H9 (cell line): ENCODE data around the gene TTYH2. TPM values are rescaled to one million over a fixed set of nuclear protein-coding genes. Genes with fewer than 3 reads are reported as not detected.
A peak's percentile ranks its signal among the peaks of the same experiment; 100 is the strongest.

Experiments used
- DNase-seq: peaks from one replicate; pipeline ENCODE4 v3.0.0-alpha.2; 2017
- H2AFZ ChIP-seq: one replicate; pipeline ENCODE4 v1.6.1; 2013; ENCODE audit warnings: mild to moderate bottlenecking, low read length, control low read depth, moderate library complexity
- H2AK5ac ChIP-seq: 2 replicates; pipeline ENCODE4 v1.6.1; 2013; ENCODE audit warnings: low read length, control low read depth, mixed read lengths; ENCODE audit not compliant: insufficient read length
- H2BK120ac ChIP-seq: one replicate; pipeline ENCODE4 v1.6.1; 2013; ENCODE audit warnings: low read depth, mild to moderate bottlenecking, low read length, control low read depth, inconsistent platforms; ENCODE audit not compliant: poor library complexity, severe bottlenecking
- H2BK12ac ChIP-seq: 2 replicates; pipeline ENCODE4 v1.6.1; 2013; ENCODE audit warnings: low read length, control low read depth, mixed read lengths, low read depth; ENCODE audit not compliant: insufficient read length
- H2BK15ac ChIP-seq: 2 replicates; pipeline ENCODE4 v1.6.1; 2013; ENCODE audit warnings: low read depth, low read length, control low read depth
- H2BK20ac ChIP-seq: one replicate; pipeline ENCODE4 v1.6.1; 2013; ENCODE audit warnings: low read depth, mild to moderate bottlenecking, low read length, control low read depth, inconsistent platforms; ENCODE audit not compliant: poor library complexity, severe bottlenecking
- H2BK5ac ChIP-seq: 2 replicates; pipeline ENCODE4 v1.6.1; 2013; ENCODE audit warnings: low read length, control low read depth, mixed read lengths; ENCODE audit not compliant: insufficient read length
- H3K14ac ChIP-seq: 2 replicates; pipeline ENCODE4 v1.6.1; 2013; ENCODE audit warnings: low read length, control low read depth; ENCODE audit not compliant: insufficient read depth
- H3K18ac ChIP-seq: 2 replicates; pipeline ENCODE4 v1.6.1; 2013; ENCODE audit warnings: low read depth, mild to moderate bottlenecking, mixed read lengths, low read length, control low read depth; ENCODE audit not compliant: insufficient read length
- H3K23ac ChIP-seq: 2 replicates; pipeline ENCODE4 v1.6.1; 2013; ENCODE audit warnings: low read length, control low read depth, mixed read lengths, low read depth; ENCODE audit not compliant: insufficient read length
- H3K23me2 ChIP-seq: 2 replicates; pipeline ENCODE4 v1.6.1; 2013; ENCODE audit warnings: low read depth, mild to moderate bottlenecking, mixed read lengths, low read length, control low read depth; ENCODE audit not compliant: insufficient read length, poor library complexity, severe bottlenecking
- H3K27ac ChIP-seq: 2 replicates; pipeline ENCODE4 v1.5.1; 2013; ENCODE audit warnings: low read length, control low read depth, mixed read lengths, low read depth; ENCODE audit not compliant: insufficient read length
- H3K27me3 ChIP-seq: 2 replicates; pipeline ENCODE4 v1.6.1; 2013; ENCODE audit warnings: low read length, control low read depth, inconsistent platforms; ENCODE audit not compliant: insufficient read depth
- H3K4ac ChIP-seq: 2 replicates; pipeline ENCODE4 v1.6.1; 2013; ENCODE audit warnings: low read depth, mild to moderate bottlenecking, control low read depth, inconsistent platforms, low read length, moderate library complexity
- H3K4me1 ChIP-seq: 2 replicates; pipeline ENCODE4 v1.6.1; 2013; ENCODE audit warnings: low read length, control low read depth, inconsistent platforms; ENCODE audit not compliant: insufficient read depth
- H3K4me2 ChIP-seq: 2 replicates; pipeline ENCODE4 v1.6.1; 2013; ENCODE audit warnings: low read length, control low read depth, mixed read lengths; ENCODE audit not compliant: insufficient read length, insufficient read depth
- H3K56ac ChIP-seq: 2 replicates; pipeline ENCODE4 v1.6.1; 2013; ENCODE audit warnings: low read depth, mild to moderate bottlenecking, mixed read lengths, low read length, control low read depth; ENCODE audit not compliant: insufficient read length
- H3K79me1 ChIP-seq: 2 replicates; pipeline ENCODE4 v1.6.1; 2013; ENCODE audit warnings: low read depth, mild to moderate bottlenecking, moderate library complexity, low read length, control low read depth, inconsistent platforms; ENCODE audit not compliant: insufficient read depth, poor library complexity, severe bottlenecking
- H3K79me2 ChIP-seq: 2 replicates; pipeline ENCODE4 v1.6.1; 2013; ENCODE audit warnings: low read length, control low read depth, inconsistent platforms; ENCODE audit not compliant: insufficient read depth
- H3K9ac ChIP-seq: 2 replicates; pipeline ENCODE4 v1.6.1; 2013; ENCODE audit warnings: low read length, control low read depth, mixed read lengths; ENCODE audit not compliant: insufficient read length; ENCODE audit errors: extremely low read depth
- H3K9me3 ChIP-seq: one replicate; pipeline ENCODE4 v1.6.1; 2013; ENCODE audit warnings: low read depth, low read length, inconsistent platforms; ENCODE audit not compliant: control insufficient read depth
- H3T11ph ChIP-seq: one replicate; pipeline ENCODE4 v1.6.1; 2013; ENCODE audit warnings: mild to moderate bottlenecking, low read length, control low read depth, inconsistent platforms
- H4K20me1 ChIP-seq: one replicate; pipeline ENCODE4 v1.6.1; 2013; ENCODE audit not compliant: control insufficient read depth, insufficient read length, insufficient read depth
- H4K5ac ChIP-seq: 2 replicates; pipeline ENCODE4 v1.6.1; 2013; ENCODE audit warnings: low read depth, mild to moderate bottlenecking, mixed read lengths, low read length, control low read depth; ENCODE audit not compliant: insufficient read length
- H4K8ac ChIP-seq: replicated peaks from 2 replicates; pipeline ENCODE4 v1.6.1; 2013; ENCODE audit warnings: low read length, control low read depth, mixed read lengths, low read depth; ENCODE audit not compliant: insufficient read length
- H4K91ac ChIP-seq: 2 replicates; pipeline ENCODE4 v1.6.1; 2013; ENCODE audit warnings: low read depth, mild to moderate bottlenecking, moderate library complexity, mixed read lengths, low read length, control low read depth; ENCODE audit not compliant: insufficient read length
- H3K27ac Mint-ChIP-seq, 3 experiments: 2 replicates in 2 of 3; 3 replicates in 1 of 3; pipeline ENCODE4 v1.8.0; 2020 to 2021; ENCODE audit warnings: mixed read lengths in 3 of 3, mild to moderate bottlenecking in 1 of 3, moderate library complexity in 1 of 3
- H3K27me3 Mint-ChIP-seq: 2 replicates; pipeline ENCODE4 v1.8.0; 2021; ENCODE audit warnings: low read depth, mild to moderate bottlenecking, moderate library complexity, mixed read lengths
- H3K36me3 Mint-ChIP-seq, 3 experiments: 2 replicates in 2 of 3; 3 replicates in 1 of 3; pipeline ENCODE4 v1.8.0; 2020 to 2021; ENCODE audit warnings: low read depth in 3 of 3, mixed read lengths in 3 of 3; ENCODE audit not compliant: insufficient read depth in 1 of 3
- H3K4me1 Mint-ChIP-seq, 2 experiments: 2 replicates each; pipeline ENCODE4 v1.8.0; 2020; ENCODE audit warnings: mixed read lengths in 2 of 2
- H3K4me3 Mint-ChIP-seq, 2 experiments: 2 replicates in 1 of 2; 3 replicates in 1 of 2; pipeline ENCODE4 v1.8.0; 2020 to 2021; ENCODE audit warnings: mild to moderate bottlenecking in 2 of 2, mixed read lengths in 2 of 2, moderate library complexity in 1 of 2
- H3K9me3 Mint-ChIP-seq, 2 experiments: 2 replicates in 1 of 2; 3 replicates in 1 of 2; pipeline ENCODE4 v1.8.0; 2020; ENCODE audit warnings: mild to moderate bottlenecking in 2 of 2, mixed read lengths in 2 of 2, moderate library complexity in 1 of 2
- CTCF ChIP-seq: fragments of 200-600 bp; sonication (generic); conservative IDR thresholded peaks from 3 replicates; pipeline ENCODE4 v1.8.0; 2021; ENCODE audit warnings: antibody characterized with exemption, mild to moderate bottlenecking
- WGBS: extraction: QIAGEN DNeasy Blood & Tissue Kit; methylation state at CpG from one replicate; pipeline ENCODE4 v1.1.7; 2013; ENCODE audit warnings: missing lambda C conversion rate, low lambda C conversion rate, mixed read lengths; ENCODE audit not compliant: insufficient read length; ENCODE audit errors: extremely low coverage; 5-methylcytosine and 5-hydroxymethylcytosine counted together
- total RNA-seq: library from RNA; stranded (reverse); gene quantifications from 2 replicates; pipeline ENCODE4 v1.2.1, GENCODE V29; 2021

TTYH2 gene
- total RNA-seq, 1 experiment from 2014 or later = 1.6 TPM

GRCh38 chr17:74296548-74296936 lies 83.2 kb downstream of the TTYH2 start:
- H3K4me1 Mint-ChIP-seq = 0 out of 4 replicates have a peak, but pooled peaks cover 0 to 1% of the 10 kb centered on the region in 2 experiments
- no peaks in the 10 kb centered on the region for H3K79me1 ChIP-seq
- no peak overlapping the region for H2BK12ac ChIP-seq
- H3K9ac ChIP-seq = no peak overlapping the region
- H3K23me2 ChIP-seq = no peaks in the 10 kb centered on the region
- no peaks in the 10 kb centered on the region; a peak in 1 of 7 replicates for H3K36me3 Mint-ChIP-seq
- no peak overlapping the region for H2BK5ac ChIP-seq
- no peak overlapping the region for H3K4ac ChIP-seq
- H2BK15ac ChIP-seq = no peak overlapping the region
- no peaks in the 10 kb centered on the region for H3K79me2 ChIP-seq
- no peak overlapping the region for H3K4me2 ChIP-seq
- no peak overlapping the region for H2BK20ac ChIP-seq
- H2AK5ac ChIP-seq = no peak overlapping the region
- H2AFZ ChIP-seq = no peak overlapping the region
- no peak overlapping the region for H3K4me3 Mint-ChIP-seq
- no peak overlapping the region for H3T11ph ChIP-seq
- no peak overlapping the region for H3K27ac ChIP-seq
- no CpG with 5 or more reads among the region's 5 CpGs for WGBS
- no peaks in the 10 kb centered on the region for H3K4me1 ChIP-seq
- no peak overlapping the region for H3K27ac Mint-ChIP-seq
- no peak overlapping the region for H4K91ac ChIP-seq
- no peak overlapping the region for H3K14ac ChIP-seq
- H4K5ac ChIP-seq = no peak overlapping the region
- H3K18ac ChIP-seq = no peak overlapping the region
- no peaks in the 10 kb centered on the region for H4K20me1 ChIP-seq
- H3K27me3 ChIP-seq = no peaks in the 10 kb centered on the region
- DNase-seq = peak; percentile 76
- H3K56ac ChIP-seq = no peak overlapping the region
- H3K27me3 Mint-ChIP-seq = peaks cover 32% of the 10 kb centered on the region
- no peak overlapping the region for H4K8ac ChIP-seq
- TF ChIP-seq CTCF = peak; percentile 71
- H3K9me3 ChIP-seq = no peaks in the 10 kb centered on the region
- H2BK120ac ChIP-seq = no peak overlapping the region
- peaks cover 2 to 4% of the 10 kb centered on the region in 2 experiments; a peak in 2 of 5 replicates for H3K9me3 Mint-ChIP-seq
- H3K23ac ChIP-seq = no peak overlapping the region
